Fibroblast of mammary gland (primary cell): ENCODE measurements around the gene NDUFB11.
A peak's percentile ranks its signal among the peaks of the same experiment; 100 is the strongest.
"Not testable (repeated sequence)": the region's sequence is repeated elsewhere in the genome, so short reads cannot be mapped to it uniquely, and the experiment has no call there.

Source experiments
- DNase-seq: peaks from one replicate; pipeline ENCODE4 v3.0.0-alpha.2; 2010; ENCODE audit warnings: low read depth
- H3K4me3 ChIP-seq: 2 replicates; pipeline ENCODE4 v1.5.1; 2011; ENCODE audit warnings: low read depth, mild to moderate bottlenecking, low read length, moderate library complexity; ENCODE audit not compliant: control insufficient read depth
- TF ChIP-seq, protein P1 (sequence below): conservative IDR thresholded peaks from 2 replicates; pipeline ENCODE4 v1.5.1; 2011; ENCODE audit warnings: low read depth, low read length, inconsistent platforms; ENCODE audit not compliant: control insufficient read depth, insufficient read depth

NDUFB11 gene

DNA sequence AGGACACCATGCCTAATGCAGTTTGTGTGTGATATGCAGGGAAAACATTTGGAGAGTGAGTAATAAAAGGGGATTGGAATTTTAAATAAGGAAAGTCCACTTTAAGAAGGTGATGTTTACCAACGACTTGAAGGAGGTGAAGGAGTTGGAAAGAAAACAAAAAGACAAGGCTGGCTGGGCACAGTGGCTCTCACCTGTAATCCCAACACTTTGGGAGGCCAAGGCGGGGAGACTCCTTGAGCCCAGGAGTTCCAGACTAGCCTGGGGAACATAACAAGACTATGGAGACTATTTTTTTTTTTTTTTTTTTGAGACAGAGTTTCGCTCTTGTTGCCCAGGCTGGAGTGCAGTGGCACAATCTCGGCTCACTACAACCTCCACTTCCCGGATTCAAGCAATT is 11.0 kb downstream of the NDUFB11 start:
- DNase-seq = no peak
- TF ChIP-seq, protein P1, sequence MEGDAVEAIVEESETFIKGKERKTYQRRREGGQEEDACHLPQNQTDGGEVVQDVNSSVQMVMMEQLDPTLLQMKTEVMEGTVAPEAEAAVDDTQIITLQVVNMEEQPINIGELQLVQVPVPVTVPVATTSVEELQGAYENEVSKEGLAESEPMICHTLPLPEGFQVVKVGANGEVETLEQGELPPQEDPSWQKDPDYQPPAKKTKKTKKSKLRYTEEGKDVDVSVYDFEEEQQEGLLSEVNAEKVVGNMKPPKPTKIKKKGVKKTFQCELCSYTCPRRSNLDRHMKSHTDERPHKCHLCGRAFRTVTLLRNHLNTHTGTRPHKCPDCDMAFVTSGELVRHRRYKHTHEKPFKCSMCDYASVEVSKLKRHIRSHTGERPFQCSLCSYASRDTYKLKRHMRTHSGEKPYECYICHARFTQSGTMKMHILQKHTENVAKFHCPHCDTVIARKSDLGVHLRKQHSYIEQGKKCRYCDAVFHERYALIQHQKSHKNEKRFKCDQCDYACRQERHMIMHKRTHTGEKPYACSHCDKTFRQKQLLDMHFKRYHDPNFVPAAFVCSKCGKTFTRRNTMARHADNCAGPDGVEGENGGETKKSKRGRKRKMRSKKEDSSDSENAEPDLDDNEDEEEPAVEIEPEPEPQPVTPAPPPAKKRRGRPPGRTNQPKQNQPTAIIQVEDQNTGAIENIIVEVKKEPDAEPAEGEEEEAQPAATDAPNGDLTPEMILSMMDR = no peak
- no peak overlapping the region for H3K4me3 ChIP-seq

DNA sequence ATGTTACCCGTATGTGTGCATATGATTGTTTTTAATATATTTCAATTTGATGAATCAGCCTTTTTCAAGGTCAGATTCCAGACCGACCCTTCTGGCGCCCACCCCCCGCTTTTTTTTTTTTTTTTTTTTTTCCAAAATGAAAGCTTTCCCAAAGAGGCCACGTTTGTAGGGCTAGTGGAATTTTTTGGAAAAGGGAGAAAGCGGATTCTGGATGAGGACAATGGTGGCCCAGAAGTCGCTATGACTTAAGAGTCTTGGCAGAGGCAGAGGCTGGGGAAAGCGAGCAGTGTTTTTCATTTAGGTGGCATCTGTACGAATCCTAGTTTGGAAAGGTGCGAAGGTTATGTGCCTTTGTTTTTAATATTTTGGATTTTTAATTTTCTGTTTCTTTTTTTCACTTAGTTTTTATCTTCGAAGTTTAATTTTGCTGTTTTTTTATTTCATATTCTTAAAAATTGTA is 14.6 kb downstream of the NDUFB11 start:
- DNase-seq = peak; percentile 16
- TF ChIP-seq, protein P1 = no peak
- H3K4me3 ChIP-seq = peak overlapping the region; percentile 68

DNA sequence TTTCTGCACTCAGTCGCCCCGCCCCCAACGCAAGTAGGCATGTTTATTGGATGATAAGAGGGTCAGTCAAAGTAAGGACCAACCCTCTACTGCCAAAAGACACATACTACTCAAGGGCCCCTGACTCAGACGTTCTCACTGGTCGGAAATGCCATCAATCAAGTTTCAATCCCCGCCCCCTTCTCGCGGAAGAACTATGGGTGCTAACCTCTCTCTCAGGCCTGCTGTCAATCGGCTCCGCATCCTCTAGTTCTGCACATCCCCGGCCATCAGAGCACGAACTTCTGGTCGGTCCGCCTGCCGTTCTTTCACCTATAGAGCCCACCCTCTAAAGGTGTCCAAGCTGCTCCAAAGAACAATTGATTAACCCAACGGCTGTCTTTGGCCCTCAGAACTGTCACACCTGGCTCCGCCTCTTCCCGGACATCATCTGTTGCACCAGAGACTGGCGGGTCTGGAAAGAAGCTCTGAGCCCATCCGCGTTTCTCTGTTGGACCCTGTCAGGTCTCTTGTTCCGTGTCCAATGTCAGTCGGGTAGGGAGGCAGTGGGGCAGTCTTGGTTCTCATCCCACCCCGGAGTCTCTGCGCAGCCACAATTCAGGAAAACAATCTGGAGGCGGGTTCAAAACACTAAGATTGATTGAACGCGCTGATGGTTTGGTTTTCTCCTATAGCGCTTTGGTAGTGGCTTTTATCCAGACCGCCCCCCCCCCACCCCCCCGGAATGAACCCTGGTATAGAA is 15.2 kb downstream of the NDUFB11 start:
- peak overlapping the region; percentile 68 for H3K4me3 ChIP-seq
- TF ChIP-seq, protein P1 = no peak

DNA sequence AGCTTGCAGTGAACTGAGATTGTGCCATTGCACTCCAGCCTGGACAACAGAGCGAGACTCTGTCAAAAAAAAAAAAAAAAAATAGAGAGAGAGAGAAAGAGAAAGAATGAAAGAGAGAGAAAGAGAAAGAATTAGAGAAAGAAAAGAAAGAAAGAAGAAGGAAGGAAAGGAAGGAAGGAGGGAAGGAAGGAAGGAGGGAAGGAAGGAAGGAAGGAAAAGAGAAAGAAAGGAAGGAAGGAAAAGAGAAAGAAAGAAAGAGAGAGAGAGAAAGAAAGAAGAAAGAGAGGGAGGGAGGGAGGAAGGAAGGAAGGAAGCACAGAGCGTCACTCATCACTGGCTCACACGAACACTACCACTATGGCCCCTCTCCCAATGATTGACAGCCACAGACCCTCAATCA is 20.0 kb downstream of the NDUFB11 start:
- H3K4me3 ChIP-seq, DNase-seq: not testable (repeated sequence)

More for the DNA sequence above, 15.2 kb downstream of the NDUFB11 start:
- DNase-seq = peak; percentile 95

DNA sequence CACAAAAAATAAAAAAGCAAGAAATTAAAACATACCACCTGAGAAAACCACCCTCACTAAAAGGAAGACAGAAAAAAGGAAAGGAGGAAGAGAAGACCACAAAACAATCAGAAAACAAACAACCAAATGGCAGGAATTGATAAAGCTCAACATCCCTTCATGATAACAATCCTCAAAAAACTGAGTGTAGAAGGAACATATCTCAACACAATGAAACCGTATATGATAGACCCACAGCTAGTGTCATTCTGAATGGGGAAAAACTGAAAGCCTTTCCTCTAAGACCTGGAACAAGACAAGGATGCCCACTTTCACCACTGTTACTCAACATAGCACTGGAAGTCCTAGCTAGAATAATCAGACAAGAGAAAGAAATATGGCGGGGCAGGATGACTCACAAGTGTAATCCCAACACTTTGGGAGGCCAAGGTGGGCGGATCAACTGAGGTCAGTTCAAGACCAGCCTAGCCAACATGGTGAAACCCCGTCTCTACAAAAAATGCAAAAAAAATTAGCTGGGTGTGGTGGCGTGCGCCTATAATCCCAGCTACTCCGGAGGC is 27.9 kb downstream of the NDUFB11 start:
- not testable (repeated sequence) for DNase-seq, H3K4me3 ChIP-seq

DNA sequence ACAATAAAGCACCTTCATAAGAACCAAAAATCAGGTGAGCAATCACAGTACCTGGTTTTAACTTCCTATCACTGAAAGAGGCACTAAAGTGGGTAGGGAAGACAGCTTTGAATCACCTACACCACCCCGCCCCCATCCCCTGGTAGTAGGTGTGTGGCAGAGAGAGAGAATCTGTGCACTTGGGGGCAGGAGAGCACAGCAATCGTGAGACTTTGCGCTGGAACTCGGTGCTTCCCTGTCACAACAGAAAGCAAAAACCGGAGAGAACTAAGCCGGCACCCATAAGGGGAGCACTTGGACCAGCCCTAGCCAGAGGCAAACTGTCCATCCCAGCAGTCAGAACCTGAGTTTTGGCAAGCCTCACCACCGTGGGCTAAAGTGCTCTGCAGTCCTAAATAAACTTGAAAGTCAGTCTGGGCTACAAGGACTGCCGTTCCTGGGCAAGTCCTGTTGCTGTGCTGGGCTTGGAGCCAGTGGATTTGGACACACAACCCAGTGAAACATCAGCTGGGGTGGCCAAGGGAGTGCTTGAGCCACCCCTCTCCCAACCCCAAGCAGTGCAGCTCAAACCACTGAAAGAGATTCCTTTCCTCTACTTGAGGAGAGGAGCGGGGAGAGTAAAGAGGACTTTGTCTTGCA is 32.1 kb downstream of the NDUFB11 start:
- peak; percentile 12 for DNase-seq
- TF ChIP-seq, protein P1 = no peak
- no peak overlapping the region for H3K4me3 ChIP-seq

DNA sequence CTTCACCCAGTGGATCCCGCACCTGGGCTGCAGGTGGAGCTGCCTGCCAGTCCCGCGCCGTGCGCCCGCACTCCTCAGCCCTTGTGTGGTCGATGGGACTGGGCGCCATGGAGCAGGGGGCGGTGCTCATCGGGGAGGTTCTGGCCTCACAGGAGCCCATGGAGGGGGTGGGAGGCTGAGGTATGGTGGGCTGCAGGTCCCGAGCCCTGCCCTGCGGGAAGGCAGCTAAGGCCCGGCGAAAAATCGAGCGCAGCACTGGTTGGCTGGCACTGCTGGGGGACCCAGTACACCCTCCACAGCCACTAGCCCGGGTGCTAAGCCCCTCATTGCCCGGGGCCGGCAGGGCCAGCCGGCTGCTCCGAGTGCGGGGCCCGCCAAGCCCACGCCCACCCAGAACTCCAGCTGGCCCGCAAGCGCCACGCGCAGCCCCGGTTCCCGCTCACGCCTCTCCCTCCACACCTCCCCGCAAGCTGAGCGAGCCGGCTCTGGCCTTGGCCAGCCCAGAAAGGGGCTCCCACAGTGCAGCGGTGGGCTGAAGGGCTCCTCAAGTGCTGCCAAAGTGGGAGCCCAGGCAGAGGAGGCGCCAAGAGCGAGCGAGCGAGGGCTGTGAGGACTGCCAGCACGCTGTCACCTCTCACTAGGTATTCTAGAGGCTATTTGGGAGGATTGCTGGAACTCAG is 33.4 kb downstream of the NDUFB11 start:
- not testable (repeated sequence) for DNase-seq, H3K4me3 ChIP-seq

DNA sequence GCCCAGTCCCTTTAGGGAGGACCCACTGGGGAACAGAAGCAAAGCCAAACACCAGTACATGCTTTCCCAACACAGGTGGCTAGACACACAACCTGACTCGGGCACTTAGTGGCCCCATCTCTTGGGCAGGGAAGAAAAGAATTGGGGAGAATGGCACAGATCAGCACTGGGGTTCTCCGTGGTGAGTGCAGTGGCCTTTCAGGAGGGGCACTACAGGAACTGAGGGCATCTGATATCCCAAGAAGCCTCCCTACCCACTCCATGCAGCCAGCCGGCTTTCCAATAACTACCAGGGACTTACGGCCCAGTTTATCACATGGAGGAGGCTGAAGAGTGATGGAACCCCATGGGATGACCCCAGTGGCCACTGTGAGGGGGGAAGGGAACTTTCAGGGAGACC is 43.3 kb downstream of the NDUFB11 start:
- no peak for DNase-seq
- TF ChIP-seq, protein P1 = no peak
- H3K4me3 ChIP-seq = no peak overlapping the region
